Ovary (tissue), 9 donors: ENCODE data around the gene RPUSD3. TPM values are rescaled to one million over a fixed set of nuclear protein-coding genes. Genes with fewer than 3 reads are reported as not detected.

Source experiments
- DNase-seq, 5 donors: peaks; one replicate each; pipeline ENCODE4 v3.0.0-alpha.2; 2019 to 2020
- H3K27ac ChIP-seq, 2 donors: fragments of 200-600 bp; one replicate each; pipeline versions ENCODE4 v1.5.1 to v1.8.0; 2019 to 2022
- H3K27me3 ChIP-seq: fragments of 200-600 bp; one replicate; pipeline ENCODE4 v1.8.0; 2022
- H3K36me3 ChIP-seq: fragments of 200-600 bp; sonication (generic); one replicate; pipeline ENCODE4 v1.5.1; 2019
- H3K4me1 ChIP-seq: one replicate; pipeline ENCODE4 v1.8.1; 2013; ENCODE audit warnings: mild to moderate bottlenecking, moderate library complexity; ENCODE audit not compliant: insufficient read depth
- H3K4me3 ChIP-seq: fragments of 200-600 bp; sonication (generic); one replicate; pipeline ENCODE4 v1.5.1; 2017
- H3K9me3 ChIP-seq, 2 donors: fragments of 200-600 bp in 1 of 2; sonication (generic) in 1 of 2; one replicate each; pipeline versions ENCODE4 v1.5.1 to v1.8.1; 2013 to 2019; ENCODE audit warnings: mild to moderate bottlenecking in 1 of 2, moderate library complexity in 1 of 2
- EP300 ChIP-seq: sonication (generic); formaldehyde crosslinking; IDR thresholded peaks from one replicate; pipeline ENCODE4 v1.6.1; 2017; ENCODE audit warnings: antibody characterized with exemption
- POLR2A ChIP-seq: fragments of 450-650 bp; IDR thresholded peaks from one replicate; pipeline ENCODE4 v1.6.1; 2017; ENCODE audit warnings: antibody characterized with exemption, mild to moderate bottlenecking, moderate library complexity
- WGBS, 3 donors: extraction: QIAGEN DNeasy Blood & Tissue Kit in 1 of 3; methylation state at CpG; one replicate each; pipeline versions ENCODE4 v1.1.5 to v1.1.7; 2013 to 2017; 5-methylcytosine and 5-hydroxymethylcytosine counted together
- intact Hi-C, 4 donors: fragments of 100-400 bp; cut with DNase I; formaldehyde crosslinking; loops; one replicate each; pipeline versions ENCODE4 v1.11.0 to v1.15.1; 2022 to 2023
- polyA plus RNA-seq, 2 donors: library from polyadenylated mRNA; stranded (reverse); fragments of 200-250 nt in 1 of 2; fragments of 350-450 nt in 1 of 2; fragmentation: Illumina TruSeq in 1 of 2; extraction: RNeasy Lipid Tissue Mini Kit (QIAGEN cat#74804) in 1 of 2; gene quantifications; one replicate each; pipeline ENCODE4 v1.2.3, GENCODE V29; 2013 to 2014
- total RNA-seq, 7 donors: library from RNA; depleted of rRNA in 2 of 7; stranded (reverse); fragments of >200 nt in 2 of 7; fragmentation: NEBNext Ultra II Directional in 3 of 7; extraction: Animal tissue kit (Norgen Biotek cat#: 25700) in 3 of 7; gene quantifications; one replicate each; pipeline versions ENCODE4 v1.1.0 to v1.2.4, GENCODE V29; 2016 to 2023
- TF ChIP-seq, protein P1 (sequence below), 3 donors: fragments of 450-650 bp in 2 of 3; fragments of 200-600 bp in 1 of 3; IDR thresholded peaks; one replicate each; pipeline versions ENCODE4 v1.5.1 to v1.8.0; 2016 to 2022; ENCODE audit warnings: antibody characterized with exemption in 3 of 3, mild to moderate bottlenecking in 1 of 3
- donor health status: DM: no; HTN: no; CAD: no; lungs with moderate emphysema.
- donor health status: DM: no; HTN: no; CAD: no.
- donor health status: Bipolar disorder and iron deficiency.
- donor health status: DM: yes; HTN: yes; CAD: no.
- donor health status: DM: no; HTN: no; CAD: no.
- donor health status: DM: yes; HTN: yes; CAD: no.

Gene RPUSD3
- total and polyA plus RNA-seq, 9 donors = 19.4 to 32.2 (median 26.8) TPM

DNA sequence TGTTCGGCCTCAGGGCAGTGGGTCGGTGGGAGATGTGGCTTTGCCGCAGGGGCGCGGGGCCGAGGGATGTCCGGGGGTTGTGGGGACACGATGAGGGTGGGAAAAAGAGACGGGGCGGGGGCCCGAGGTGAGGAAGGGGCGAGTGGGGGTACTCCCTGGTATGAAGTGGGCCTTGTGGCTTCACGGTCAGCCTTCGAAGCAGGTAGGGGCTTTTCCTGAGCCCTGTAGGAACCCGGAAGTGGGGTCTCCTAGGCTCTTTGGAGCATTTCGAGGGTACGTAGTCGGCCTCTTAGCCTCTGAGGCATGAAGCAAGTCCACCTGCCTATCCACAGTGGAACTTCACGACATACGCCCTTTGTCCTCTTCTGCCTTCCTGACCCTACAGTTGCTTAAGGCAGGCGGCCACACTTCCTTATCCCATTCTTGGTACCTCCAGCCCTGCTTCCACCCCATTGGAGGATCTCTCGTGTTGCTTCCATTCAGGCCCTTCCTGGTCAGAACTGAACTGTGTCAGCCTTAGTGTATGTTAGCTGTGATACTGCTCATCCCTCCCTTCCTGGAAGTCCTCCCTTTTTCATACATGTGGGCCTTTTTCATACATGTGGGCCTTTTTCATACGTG is 50.5 kb downstream of the RPUSD3 start:
- H3K36me3 ChIP-seq = peaks cover 1% of the 10 kb centered on the region
- peak overlapping the region; percentile 58 for H3K4me3 ChIP-seq
- intact Hi-C loops = loop anchor here in 3 of 4 donors (2.0 to 10.0 kb wide), 2 partner anchors 22 to 58 kb away; partner anchors contain the start of gene BRPF1 (in 1 of the 3)
- peaks cover 9% of the 10 kb centered on the region for H3K4me1 ChIP-seq
- no peaks in the 10 kb centered on the region for H3K27me3 ChIP-seq
- no peak for DNase-seq
- WGBS, 3 donors = 1% methylated on average over 23 of the region's 23 CpGs
- TF ChIP-seq POLR2A (no peak), EP300 (no peak)
- TF ChIP-seq, protein P1, sequence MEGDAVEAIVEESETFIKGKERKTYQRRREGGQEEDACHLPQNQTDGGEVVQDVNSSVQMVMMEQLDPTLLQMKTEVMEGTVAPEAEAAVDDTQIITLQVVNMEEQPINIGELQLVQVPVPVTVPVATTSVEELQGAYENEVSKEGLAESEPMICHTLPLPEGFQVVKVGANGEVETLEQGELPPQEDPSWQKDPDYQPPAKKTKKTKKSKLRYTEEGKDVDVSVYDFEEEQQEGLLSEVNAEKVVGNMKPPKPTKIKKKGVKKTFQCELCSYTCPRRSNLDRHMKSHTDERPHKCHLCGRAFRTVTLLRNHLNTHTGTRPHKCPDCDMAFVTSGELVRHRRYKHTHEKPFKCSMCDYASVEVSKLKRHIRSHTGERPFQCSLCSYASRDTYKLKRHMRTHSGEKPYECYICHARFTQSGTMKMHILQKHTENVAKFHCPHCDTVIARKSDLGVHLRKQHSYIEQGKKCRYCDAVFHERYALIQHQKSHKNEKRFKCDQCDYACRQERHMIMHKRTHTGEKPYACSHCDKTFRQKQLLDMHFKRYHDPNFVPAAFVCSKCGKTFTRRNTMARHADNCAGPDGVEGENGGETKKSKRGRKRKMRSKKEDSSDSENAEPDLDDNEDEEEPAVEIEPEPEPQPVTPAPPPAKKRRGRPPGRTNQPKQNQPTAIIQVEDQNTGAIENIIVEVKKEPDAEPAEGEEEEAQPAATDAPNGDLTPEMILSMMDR (IDR thresholded peaks at IDR 0.05) = no peak
- H3K27ac ChIP-seq = peak overlapping the region; percentile 68 to 96
- no peaks in the 10 kb centered on the region for H3K9me3 ChIP-seq

DNA sequence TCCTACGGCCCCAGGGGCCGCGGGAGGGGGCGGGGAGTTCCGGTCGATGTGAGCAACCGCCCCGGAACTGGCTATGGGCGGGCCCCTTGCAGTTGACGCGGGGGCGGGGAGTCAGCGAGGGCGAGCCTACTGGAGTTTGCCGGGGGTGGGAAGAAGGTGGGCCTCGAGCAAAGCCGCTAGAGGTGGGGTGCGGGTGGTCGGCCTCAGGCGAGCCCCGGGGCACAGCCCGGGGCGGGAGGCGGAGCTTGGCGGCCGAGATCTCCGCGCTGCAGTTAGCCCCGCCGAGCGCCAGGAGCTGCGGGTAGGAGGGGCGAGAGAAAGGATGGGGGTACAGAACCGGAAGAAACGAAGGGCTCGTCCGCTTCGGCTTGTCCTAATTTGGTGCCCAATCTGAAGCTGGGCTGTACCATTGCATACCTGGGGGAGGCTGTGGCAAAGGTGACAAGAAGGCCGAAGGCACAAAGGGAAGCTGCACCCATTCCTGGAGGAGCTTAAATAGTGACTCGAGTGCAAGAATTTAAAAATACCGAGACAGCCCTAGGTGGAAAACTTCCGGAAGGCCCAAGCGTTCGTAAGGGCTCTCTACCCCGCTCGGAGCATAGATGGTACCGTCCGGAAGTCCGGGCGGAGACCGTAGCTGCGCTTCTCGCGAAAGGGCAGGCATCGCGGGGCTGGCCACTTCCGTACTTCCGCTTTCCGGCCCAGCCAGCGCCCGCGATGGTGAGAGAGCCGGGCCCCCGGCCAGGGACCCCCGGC is 51.2 kb downstream of the RPUSD3 start, which contains the start of the genes ARPC4 and TADA3:
TSS of gene ARPC4 (plus strand) at position 678 of the 756 bp plus-strand sequence. CDS start at position 718, 40 bp downstream.
TSS of gene TADA3 (minus strand) at position 69 of the 756 bp plus-strand sequence. CDS start 1,007 bp downstream, outside the sequence.
- TF ChIP-seq, protein P1 (IDR thresholded peaks at IDR 0.05) = peak in 2 of 3 donors; percentile 41 to 62
- TF ChIP-seq EP300 = no peak
- TF ChIP-seq POLR2A = peak; percentile 63
- Histone ChIP-seq H3K36me3 (no peaks in the 10 kb centered on the region), H3K27me3 (no peaks in the 10 kb centered on the region), H3K4me3 (peak within 1 kb of the TSS; percentile 58), H3K9me3 (no peaks in the 10 kb centered on the region), H3K4me1 (peaks cover 9% of the 10 kb centered on the region), H3K27ac (peak within 1 kb of the TSS; percentile 68 to 96)
- peak; percentile 92 to 95 (median 94) for DNase-seq
- WGBS, 3 donors = 0 to 1% (median 0%) methylated on average over 44 to 65 of the region's 65 CpGs
- intact Hi-C loops = loop anchor here in 3 of 4 donors (2.0 to 10.0 kb wide), 2 partner anchors 22 to 58 kb away; partner anchors contain the start of gene BRPF1 (in 1 of the 3)

DNA sequence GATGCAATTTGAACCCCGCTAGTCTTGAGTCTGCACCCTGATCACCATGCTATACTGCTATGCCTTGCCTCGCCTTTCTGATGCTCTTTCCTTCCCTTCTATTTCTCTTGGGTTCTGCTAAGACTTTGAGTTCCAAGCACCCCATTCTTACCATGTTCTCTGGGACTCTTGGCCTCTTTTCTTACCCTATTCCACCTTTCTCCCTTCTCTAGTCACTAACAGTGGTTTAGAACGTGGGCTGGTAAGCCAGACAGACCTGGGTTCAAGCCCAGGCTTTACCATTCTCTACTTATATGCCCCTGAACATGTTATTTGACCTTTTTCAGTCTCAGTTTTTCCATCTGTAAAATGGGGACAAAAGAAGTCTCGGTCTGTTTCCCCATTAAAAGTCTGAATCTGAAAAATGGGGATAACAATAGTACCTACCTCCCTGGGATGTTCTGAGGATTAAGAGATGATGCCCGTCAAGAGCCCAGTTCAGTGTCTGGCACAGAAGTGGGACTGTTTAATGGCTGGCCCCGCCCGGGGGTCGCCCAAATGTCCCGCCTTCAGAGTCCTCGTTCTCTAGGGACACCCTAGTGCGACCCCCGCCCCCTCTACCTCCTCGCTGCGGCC is 51.9 kb downstream of the RPUSD3 start:
- peak overlapping the region; percentile 58 for H3K4me3 ChIP-seq
- H3K4me1 ChIP-seq = peaks cover 9% of the 10 kb centered on the region
- TF ChIP-seq EP300 (no peak), POLR2A (no peak)
- TF ChIP-seq, protein P1 (IDR thresholded peaks at IDR 0.05) = no peak
- H3K9me3 ChIP-seq = no peaks in the 10 kb centered on the region
- H3K36me3 ChIP-seq = no peaks in the 10 kb centered on the region
- WGBS, 3 donors = 15 to 17% (median 17%) methylated on average over 14 of the region's 14 CpGs
- no peaks in the 10 kb centered on the region for H3K27me3 ChIP-seq
- no peak for DNase-seq
- H3K27ac ChIP-seq = peak overlapping the region; percentile 68 to 96
- intact Hi-C loops = loop anchor here in 3 of 4 donors (2.0 to 10.0 kb wide), 2 partner anchors 21 to 57 kb away; partner anchors contain the start of gene BRPF1 (in 1 of the 3)

DNA sequence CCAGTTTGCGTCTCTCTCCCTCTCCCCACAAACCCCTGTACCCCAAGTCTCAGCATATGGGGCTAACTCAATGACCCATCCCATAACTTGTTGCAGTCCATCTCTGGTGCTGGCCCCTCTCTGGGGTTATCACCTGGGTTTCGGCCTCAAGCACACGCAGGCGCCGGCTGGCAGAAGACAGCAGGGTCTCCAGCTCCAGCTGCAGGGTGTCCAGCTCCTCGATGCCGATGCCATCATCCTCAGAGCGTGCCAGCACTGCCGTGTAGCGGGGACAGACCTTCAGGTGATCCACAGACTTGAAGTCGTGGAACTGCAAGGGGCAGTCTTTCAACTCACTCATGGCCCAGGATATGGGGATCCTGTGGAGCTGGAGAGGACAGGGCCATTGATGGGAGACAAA is 52.7 kb downstream of the RPUSD3 start:
- Histone ChIP-seq H3K4me1 (peaks cover 9% of the 10 kb centered on the region), H3K36me3 (no peaks in the 10 kb centered on the region), H3K4me3 (no peak overlapping the region), H3K27ac (no peak overlapping the region), H3K9me3 (no peaks in the 10 kb centered on the region), H3K27me3 (no peaks in the 10 kb centered on the region)
- intact Hi-C loops = loop anchor here in 1 of 4 donors (10.0 kb wide), 1 partner anchor 56 kb away; the partner anchor contains the start of gene BRPF1
- 74 to 86% (median 82%) methylated on average over 11 of the region's 11 CpGs for WGBS, 3 donors
- no peak for DNase-seq
- TF ChIP-seq POLR2A (no peak), EP300 (no peak)
- TF ChIP-seq, protein P1 (IDR thresholded peaks at IDR 0.05) = no peak
